Ishikawa (cell line): ENCODE results near the gene TRAFD1.
A peak's percentile ranks its signal among the peaks of the same experiment; 100 is the strongest.

Experiments used
- MAX ChIP-seq: IDR thresholded peaks from 2 replicates; pipeline ENCODE4 v1.6.1; 2012
- RAD21 ChIP-seq: IDR thresholded peaks from 2 replicates; pipeline ENCODE4 v1.6.1; 2012; ENCODE audit warnings: low read depth
- TCF12 ChIP-seq: IDR thresholded peaks from 2 replicates; pipeline ENCODE4 v1.6.1; 2012; ENCODE audit warnings: low read depth
- YY1 ChIP-seq: IDR thresholded peaks from 2 replicates; pipeline ENCODE4 v1.6.1; 2012; ENCODE audit warnings: low read depth

DNA sequence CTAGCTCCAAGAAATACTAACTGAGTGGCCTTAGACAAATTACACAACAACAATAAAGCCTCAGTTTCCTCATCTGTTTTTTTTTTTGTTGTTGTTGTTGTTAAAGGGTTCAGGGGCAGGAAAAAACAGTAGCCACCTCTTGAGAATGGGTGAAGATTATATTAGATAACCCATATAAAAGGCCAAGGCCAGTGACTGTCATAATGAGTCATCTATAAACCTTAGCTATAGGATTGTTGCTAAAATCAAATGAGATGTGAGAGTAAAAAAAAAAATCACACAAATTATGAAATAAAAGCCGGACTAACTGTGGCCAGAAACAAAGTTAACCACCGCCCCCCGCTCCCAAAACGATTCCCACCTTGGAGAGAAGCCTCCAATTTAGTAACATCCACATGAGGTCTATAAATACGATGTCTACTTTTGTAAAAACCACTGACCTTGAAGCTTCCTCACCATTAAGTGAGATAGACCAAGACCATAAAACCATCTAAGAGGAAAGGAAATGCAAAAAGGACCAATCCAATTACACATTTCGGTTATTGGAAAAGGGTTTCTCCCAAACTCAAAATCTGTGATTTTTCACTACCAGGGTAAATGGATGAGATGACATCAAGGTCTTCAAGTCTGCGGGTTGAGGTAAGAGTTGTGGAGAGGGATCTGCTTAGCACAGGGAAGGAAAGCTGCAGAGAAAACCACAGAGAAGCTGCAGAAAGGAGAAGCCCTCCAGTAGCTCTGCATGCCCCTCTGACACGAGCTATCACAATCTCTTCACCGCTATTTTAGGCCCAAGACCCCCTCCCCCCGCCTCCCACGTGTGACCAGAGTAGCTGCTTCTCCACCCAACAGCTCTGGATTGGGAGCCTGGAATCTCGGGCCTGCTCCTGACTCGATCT is 17.8 kb upstream of the TRAFD1 start:
- TF ChIP-seq MAX (peak; percentile 70; the same call in 1 of the 2 replicates), YY1 (no peak), TCF12 (no peak), RAD21 (no peak)
